Ishikawa (cell line): ENCODE data around the gene LRRTM4.

Source experiments
- CEBPB ChIP-seq: IDR thresholded peaks from 2 replicates; pipeline ENCODE4 v1.6.1; 2012
- EGR1 ChIP-seq: IDR thresholded peaks from 2 replicates; pipeline ENCODE4 v1.6.1; 2012
- EP300 ChIP-seq: IDR thresholded peaks from 2 replicates; pipeline ENCODE4 v1.6.1; 2012; ENCODE audit warnings: borderline replicate concordance
- FOXM1 ChIP-seq: IDR thresholded peaks from 2 replicates; pipeline ENCODE4 v1.6.1; 2012; ENCODE audit warnings: low read depth, borderline replicate concordance
- MAX ChIP-seq: IDR thresholded peaks from 2 replicates; pipeline ENCODE4 v1.6.1; 2012
- NFIC ChIP-seq: IDR thresholded peaks from 2 replicates; pipeline ENCODE4 v1.6.1; 2012
- REST ChIP-seq: IDR thresholded peaks from 2 replicates; pipeline ENCODE4 v1.6.1; 2012; ENCODE audit warnings: low read depth, mild to moderate bottlenecking
- TAF1 ChIP-seq: IDR thresholded peaks from 2 replicates; pipeline ENCODE4 v1.6.1; 2012; ENCODE audit warnings: low read depth, mild to moderate bottlenecking
- TCF12 ChIP-seq: IDR thresholded peaks from 2 replicates; pipeline ENCODE4 v1.6.1; 2012; ENCODE audit warnings: low read depth
- TEAD4 ChIP-seq: IDR thresholded peaks from 2 replicates; pipeline ENCODE4 v1.6.1; 2012
- USF1 ChIP-seq: IDR thresholded peaks from 2 replicates; pipeline ENCODE4 v1.6.1; 2012
- ZBTB7A ChIP-seq: IDR thresholded peaks from 2 replicates; pipeline ENCODE4 v1.6.1; 2012; ENCODE audit warnings: low read depth

- TF ChIP-seq EP300 (no peak), CEBPB (no peak), TCF12 (no peak), TEAD4 (no peak), TAF1 (no peak), REST (no peak), FOXM1 (no peak), MAX (no peak), USF1 (no peak), EGR1 (no peak), ZBTB7A (no peak), NFIC (no peak)
Measured at GRCh38 chr2:77207331-77207730, 314.8 kb downstream of the LRRTM4 start.
